NB4 (cell line): ENCODE results near the gene LAMTOR4.
"Not testable (repeated sequence)": the region's sequence is repeated elsewhere in the genome, so short reads cannot be mapped to it uniquely, and the experiment has no call there.

ENCODE experiments used
- DNase-seq: peaks from one replicate; pipeline ENCODE4 v3.0.0; 2010; ENCODE audit warnings: low read depth
- H3K4me3 ChIP-seq: one replicate; pipeline ENCODE4 v1.5.1; 2011; ENCODE audit warnings: mild to moderate bottlenecking, low read depth, low read length, moderate library complexity
- CTCF ChIP-seq: IDR thresholded peaks from one replicate; pipeline ENCODE4 v1.5.1; 2012; ENCODE audit warnings: low read depth, low read length
- MAX ChIP-seq: IDR thresholded peaks from 2 replicates; pipeline ENCODE4 v1.6.1; 2011; ENCODE audit warnings: low read depth, low read length
- MYC ChIP-seq: IDR thresholded peaks from 2 replicates; pipeline ENCODE4 v1.6.1; 2011; ENCODE audit warnings: low read depth, low read length
- POLR2A ChIP-seq: IDR thresholded peaks from 2 replicates; pipeline ENCODE4 v1.6.1; 2011; ENCODE audit warnings: mild to moderate bottlenecking; ENCODE audit not compliant: insufficient read length; ENCODE audit errors: extremely low read depth

LAMTOR4 gene

GRCh38 chr7:100177045-100178001 is 28.6 kb downstream of the LAMTOR4 start, which contains the start of the genes GPC2 and STAG3:
GPC2 (minus strand) TSS chr7:100177381; CDS start chr7:100177199, 182 bp downstream.
STAG3 (plus strand) TSS chr7:100177918; CDS start chr7:100180557, 2,639 bp downstream.
- peak; percentile 95 for DNase-seq
- H3K4me3 ChIP-seq: peak within 1 kb of the TSS; percentile 61
- TF ChIP-seq CTCF (no peak), MYC (no peak), MAX (peak; percentile 75), POLR2A (peak; percentile 72)

- H3K4me3 ChIP-seq, DNase-seq: not testable (repeated sequence)
Observed at GRCh38 chr7:100180084-100180483, 31.4 kb downstream of the LAMTOR4 start.

- DNase-seq: not testable (repeated sequence)
Observed at GRCh38 chr7:100182616-100183015, 33.9 kb downstream of the LAMTOR4 start.

GRCh38 chr7:100183090-100183489 is 34.4 kb downstream of the LAMTOR4 start:
- not testable (repeated sequence) for H3K4me3 ChIP-seq, DNase-seq

More at GRCh38 chr7:100182616-100183015, 33.9 kb downstream of the LAMTOR4 start:
- not testable (repeated sequence) for H3K4me3 ChIP-seq

- DNase-seq: no peak
- H3K4me3 ChIP-seq: no peak overlapping the region
- TF ChIP-seq MYC (no peak), MAX (no peak), CTCF (no peak), POLR2A (no peak)
Observed at GRCh38 chr7:100185726-100186125, 37.0 kb downstream of the LAMTOR4 start.

- no peak for DNase-seq
- TF ChIP-seq POLR2A (no peak), MAX (no peak), MYC (no peak), CTCF (peak; percentile 6)
- H3K4me3 ChIP-seq: no peak overlapping the region
Observed at GRCh38 chr7:100189061-100189460, 40.3 kb downstream of the LAMTOR4 start.

- DNase-seq: peak; percentile 66
- 0 out of 2 replicates have a peak, but pooled peaks have one; percentile 13 for TF ChIP-seq MYC
- TF ChIP-seq MAX: no peak; the same call in 1 of the 2 replicates
- TF ChIP-seq POLR2A: no peak
- TF ChIP-seq CTCF: peak; percentile 56
- H3K4me3 ChIP-seq: no peak overlapping the region
Observed at GRCh38 chr7:100190048-100190711, 41.5 kb downstream of the LAMTOR4 start.
